GM12801 (cell line): ENCODE measurements around the gene LSAMP.

Source experiments
- TF ChIP-seq, protein P1 (sequence below): IDR thresholded peaks from one replicate; pipeline ENCODE4 v1.5.1; 2011; ENCODE audit warnings: control low read depth; ENCODE audit not compliant: insufficient read length; ENCODE audit errors: extremely low read depth

The LSAMP gene

DNA sequence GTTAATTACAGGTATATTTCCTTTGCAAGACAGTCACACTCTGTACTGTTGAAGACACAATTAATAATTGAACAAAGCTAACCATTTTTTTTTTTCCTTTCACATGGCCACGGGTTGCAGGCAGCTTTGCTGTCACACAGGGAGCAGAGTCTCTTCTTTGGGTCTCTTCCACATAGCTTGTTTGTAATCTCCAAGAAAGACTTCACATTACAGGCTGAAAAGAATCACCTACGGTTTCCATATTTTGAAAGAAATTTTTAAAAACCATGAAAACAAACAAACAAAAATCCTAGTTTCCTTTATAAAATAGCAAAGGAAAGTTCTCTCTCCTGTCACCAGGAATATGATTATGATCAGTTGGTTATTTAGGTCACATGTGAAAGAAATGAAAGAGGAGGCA is 429.4 kb downstream of the LSAMP start:
- TF ChIP-seq, protein P1, sequence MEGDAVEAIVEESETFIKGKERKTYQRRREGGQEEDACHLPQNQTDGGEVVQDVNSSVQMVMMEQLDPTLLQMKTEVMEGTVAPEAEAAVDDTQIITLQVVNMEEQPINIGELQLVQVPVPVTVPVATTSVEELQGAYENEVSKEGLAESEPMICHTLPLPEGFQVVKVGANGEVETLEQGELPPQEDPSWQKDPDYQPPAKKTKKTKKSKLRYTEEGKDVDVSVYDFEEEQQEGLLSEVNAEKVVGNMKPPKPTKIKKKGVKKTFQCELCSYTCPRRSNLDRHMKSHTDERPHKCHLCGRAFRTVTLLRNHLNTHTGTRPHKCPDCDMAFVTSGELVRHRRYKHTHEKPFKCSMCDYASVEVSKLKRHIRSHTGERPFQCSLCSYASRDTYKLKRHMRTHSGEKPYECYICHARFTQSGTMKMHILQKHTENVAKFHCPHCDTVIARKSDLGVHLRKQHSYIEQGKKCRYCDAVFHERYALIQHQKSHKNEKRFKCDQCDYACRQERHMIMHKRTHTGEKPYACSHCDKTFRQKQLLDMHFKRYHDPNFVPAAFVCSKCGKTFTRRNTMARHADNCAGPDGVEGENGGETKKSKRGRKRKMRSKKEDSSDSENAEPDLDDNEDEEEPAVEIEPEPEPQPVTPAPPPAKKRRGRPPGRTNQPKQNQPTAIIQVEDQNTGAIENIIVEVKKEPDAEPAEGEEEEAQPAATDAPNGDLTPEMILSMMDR: no peak

DNA sequence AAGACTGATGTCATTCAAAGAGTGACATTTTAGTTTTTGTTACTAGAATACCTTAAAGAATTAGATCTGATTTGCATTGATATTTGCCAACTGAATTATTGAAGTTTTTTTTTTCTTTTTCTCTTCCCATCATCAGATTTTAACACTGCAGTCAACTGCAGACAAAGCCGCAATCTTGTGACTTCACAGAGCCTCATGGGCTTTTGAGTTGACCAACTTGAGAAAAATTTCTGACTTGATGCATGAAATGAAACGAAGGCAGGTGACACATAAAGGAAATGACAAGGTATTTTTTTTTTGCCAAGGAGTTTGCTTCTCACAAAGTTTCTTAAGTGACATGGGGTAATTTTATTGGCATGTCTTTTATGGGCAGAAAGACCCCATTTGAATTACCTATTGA is 438.3 kb downstream of the LSAMP start:
- TF ChIP-seq, protein P1: no peak

DNA sequence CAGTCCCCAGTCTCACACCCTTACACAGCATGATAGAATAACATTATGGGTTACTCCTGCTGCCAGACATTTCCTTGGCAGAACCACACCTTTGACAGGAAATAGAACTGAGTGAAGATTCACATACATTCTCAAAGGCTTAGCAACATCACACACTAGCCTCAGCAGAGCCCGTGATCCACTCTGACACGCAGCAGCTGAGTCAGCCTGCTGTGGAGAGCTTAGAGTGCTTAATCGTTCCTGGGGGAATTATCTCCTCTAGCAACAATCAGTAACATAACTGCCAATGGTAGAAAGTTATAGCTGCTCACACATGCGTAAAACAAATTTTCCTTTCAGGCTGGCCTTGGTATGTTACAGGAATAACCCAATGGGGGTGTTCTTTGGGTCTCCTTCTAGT is 439.9 kb downstream of the LSAMP start:
- TF ChIP-seq, protein P1: no peak

DNA sequence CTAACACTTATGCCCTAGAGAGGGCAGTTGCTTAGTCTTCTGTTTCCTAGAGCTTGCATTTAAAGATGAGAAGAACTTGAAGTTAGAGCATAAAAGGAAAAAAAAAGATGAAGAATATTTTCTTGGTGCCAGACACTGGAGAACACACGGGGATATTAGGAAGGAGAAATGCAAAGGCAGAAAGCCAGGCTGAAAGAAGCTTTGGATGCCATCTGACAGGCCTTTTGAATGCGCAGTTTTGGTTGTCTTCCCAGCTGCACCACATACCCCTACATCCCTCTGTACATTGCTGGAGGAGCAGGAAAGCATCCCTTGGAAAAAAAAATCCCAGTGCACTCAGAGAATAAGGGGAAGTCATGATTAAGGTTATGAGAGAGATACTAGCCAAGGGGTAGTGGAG is 443.1 kb downstream of the LSAMP start:
- TF ChIP-seq, protein P1: no peak

DNA sequence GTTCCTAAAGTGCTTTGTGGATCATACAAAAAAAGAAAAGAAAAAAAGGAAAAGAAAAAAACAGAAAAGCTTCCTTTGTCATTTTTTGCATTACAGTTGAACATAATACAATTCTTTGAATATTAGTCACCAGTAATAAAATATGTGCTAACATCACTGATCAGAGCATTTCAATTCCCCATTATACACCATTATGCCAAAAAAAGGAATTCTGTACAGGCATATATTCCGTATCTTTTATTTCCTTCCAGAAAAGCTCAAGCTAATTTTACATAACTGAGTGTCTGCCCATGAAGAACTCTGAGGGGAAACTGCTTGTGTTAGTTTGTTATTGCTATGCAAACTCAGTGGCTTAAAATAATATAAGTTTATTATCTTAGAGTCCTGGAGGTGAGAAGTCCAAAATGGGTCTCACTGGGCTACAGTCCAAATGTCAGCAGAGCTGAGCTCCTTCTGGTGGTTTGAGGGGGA is 444.1 kb downstream of the LSAMP start:
- TF ChIP-seq, protein P1: no peak

DNA sequence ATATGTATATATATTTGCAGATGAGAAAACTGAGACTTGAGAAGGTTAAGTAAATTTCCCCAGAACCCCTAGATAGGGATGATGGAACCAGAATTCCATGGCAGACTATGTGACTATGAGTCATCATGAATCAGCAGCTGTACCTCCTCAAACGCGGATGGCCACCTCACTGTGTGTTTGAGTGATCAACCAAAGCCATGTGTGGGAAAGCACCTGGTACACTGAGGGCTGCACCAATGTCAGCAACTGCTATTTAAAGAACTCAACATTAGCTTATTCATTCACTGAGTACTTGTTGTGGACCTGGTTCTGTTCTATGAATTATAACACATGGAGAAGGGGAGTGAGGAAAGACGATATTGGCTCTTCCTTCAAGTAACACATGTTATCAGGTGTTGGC is 445.0 kb downstream of the LSAMP start:
- TF ChIP-seq, protein P1: no peak

DNA sequence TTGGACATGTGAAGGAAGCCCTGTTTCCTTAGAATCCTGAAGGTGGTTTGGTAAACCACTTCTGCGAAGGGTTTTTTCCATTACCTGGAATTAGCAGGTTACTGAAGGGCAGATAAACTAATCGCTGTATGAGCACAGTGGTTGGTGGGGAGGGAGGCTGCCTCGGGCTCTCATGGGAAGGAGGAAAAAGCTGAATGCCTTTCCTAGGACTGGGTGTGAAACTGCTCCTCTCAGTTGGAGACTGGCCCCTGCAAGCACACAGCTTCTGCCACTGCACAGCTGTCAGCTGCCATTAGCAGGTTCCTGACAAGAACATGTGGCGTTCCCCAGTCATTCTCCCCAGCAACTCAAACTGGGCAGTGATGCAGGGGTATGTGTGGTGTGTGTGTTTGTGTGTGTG is 445.7 kb downstream of the LSAMP start:
- TF ChIP-seq, protein P1: no peak
